GM19372 (cell line): ENCODE results near the gene CNKSR1.

Experiments used
- ATAC-seq: cut with Tn5 transposase; IDR thresholded peaks from one replicate; pipeline ENCODE4 v1.9.1; 2021; ENCODE audit warnings: mild to moderate bottlenecking, low read depth, moderate library complexity; ENCODE audit not compliant: unreplicated experiment

CNKSR1 gene

GRCh38 chr1:26160527-26161414 lies 16.5 kb upstream of the CNKSR1 start:
- no peak for ATAC-seq

GRCh38 chr1:26161415-26162219 lies 15.7 kb upstream of the CNKSR1 start:
- ATAC-seq = no peak

GRCh38 chr1:26162220-26162709 lies 15.0 kb upstream of the CNKSR1 start:
- ATAC-seq = no peak

DNA sequence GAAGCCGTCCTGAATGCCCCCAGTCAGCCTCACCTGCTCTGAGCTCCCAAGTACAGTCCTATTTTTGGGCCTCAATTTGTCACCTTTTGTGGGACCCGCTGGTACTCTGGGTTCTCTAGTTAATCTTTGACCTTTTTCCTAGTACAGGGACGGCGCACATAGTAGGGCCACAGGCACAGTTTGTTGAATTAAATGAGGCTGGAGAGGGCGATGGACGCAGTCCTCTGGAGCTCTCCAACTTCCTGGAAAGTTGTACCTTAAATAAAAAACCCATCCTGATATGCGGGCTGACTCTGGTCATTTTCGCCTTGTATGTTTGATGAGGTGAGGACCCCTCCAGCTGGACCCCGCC lies 13.6 kb upstream of the CNKSR1 start:
- no peak for ATAC-seq

DNA sequence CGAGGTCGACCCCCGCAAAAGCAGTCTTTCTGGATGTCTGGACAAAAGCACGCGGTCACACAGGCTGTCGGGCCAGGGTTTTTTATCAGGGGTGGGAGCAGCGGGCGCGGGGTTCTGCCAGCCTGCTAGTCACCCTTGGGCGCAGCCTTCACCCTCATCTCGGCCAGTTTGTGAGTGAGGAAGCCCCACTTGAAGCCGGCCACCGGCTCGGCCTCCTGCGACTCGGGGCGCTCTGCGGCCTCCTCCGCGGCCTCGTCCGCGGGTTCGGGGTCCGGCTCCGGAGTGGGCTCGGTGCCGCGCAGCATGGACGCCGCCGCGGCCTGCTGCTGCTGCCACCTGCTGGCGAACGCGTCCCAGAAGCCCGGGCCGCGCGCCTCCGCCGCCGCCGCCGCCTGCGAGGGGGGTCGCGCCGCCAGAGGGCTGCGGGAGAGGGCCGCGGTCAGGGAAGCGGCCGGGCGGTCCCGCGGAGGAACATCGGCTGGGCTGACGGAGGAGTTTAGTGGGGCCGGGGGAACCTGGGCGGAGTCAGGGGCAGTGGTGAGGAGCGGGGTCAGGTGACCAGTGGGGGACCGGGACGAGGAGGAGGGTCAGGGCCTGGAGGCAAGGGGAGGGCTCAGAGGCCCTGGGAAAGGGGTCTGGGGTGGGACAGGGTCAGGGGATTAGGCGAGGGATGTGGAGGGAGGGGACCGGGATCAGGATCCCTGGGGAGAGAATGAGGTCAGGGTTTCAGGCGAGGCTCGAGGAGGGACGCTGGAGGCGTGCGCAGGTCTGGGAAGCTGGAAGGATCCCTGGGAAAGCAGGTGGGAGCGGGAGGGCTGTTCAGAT lies 13.0 kb upstream of the CNKSR1 start:
- no peak for ATAC-seq

- no peak for ATAC-seq
Observed at GRCh38 chr1:26164861-26165842, 12.1 kb upstream of the CNKSR1 start.

GRCh38 chr1:26166719-26167281 lies 10.5 kb upstream of the CNKSR1 start:
- no peak for ATAC-seq

DNA sequence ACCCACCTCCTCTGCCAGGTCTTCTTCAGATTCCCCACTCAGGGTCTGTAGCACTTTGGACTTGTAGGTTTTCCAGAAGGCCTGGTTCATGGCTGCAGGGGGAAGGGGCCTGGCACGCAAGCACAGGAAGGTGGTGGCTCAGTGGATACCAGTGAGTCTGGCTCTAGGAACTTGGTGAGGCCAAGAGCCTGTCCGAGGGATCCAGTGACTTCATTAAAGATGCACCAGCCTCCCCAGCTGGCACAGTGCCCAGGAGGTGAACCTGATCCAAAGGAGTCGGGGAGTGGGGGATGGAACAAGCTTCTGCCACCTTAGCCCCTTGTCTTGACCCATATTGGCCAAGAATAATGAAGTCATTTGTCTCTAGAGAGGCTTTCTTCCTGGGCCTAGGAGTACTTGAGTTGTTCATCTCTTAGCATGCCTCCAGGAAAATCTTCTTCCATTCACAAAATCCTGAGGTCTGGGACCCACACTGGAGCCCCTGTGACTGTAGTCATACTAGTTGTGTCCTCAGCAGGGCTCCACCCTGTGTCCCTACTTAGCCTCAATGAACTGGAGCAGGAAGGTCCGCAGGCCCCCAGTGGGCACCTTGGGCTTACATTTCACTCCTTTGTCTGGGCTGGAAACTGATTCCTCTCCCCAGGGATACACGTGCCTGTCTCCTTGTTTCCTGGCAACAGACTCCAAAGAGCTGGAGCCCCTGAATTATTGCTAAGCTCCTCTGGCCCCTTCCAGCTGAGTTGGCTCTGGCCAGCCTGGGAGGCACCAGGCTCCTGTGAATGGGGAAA lies 8.7 kb upstream of the CNKSR1 start, which contains the start of gene C1orf232:
TSS of gene C1orf232 (minus strand) at position 554 of the 788 bp plus-strand sequence. CDS start at position 90, 464 bp downstream.
- no peak for ATAC-seq

- ATAC-seq = no peak
Observed at GRCh38 chr1:26169198-26169554, 8.1 kb upstream of the CNKSR1 start.

DNA sequence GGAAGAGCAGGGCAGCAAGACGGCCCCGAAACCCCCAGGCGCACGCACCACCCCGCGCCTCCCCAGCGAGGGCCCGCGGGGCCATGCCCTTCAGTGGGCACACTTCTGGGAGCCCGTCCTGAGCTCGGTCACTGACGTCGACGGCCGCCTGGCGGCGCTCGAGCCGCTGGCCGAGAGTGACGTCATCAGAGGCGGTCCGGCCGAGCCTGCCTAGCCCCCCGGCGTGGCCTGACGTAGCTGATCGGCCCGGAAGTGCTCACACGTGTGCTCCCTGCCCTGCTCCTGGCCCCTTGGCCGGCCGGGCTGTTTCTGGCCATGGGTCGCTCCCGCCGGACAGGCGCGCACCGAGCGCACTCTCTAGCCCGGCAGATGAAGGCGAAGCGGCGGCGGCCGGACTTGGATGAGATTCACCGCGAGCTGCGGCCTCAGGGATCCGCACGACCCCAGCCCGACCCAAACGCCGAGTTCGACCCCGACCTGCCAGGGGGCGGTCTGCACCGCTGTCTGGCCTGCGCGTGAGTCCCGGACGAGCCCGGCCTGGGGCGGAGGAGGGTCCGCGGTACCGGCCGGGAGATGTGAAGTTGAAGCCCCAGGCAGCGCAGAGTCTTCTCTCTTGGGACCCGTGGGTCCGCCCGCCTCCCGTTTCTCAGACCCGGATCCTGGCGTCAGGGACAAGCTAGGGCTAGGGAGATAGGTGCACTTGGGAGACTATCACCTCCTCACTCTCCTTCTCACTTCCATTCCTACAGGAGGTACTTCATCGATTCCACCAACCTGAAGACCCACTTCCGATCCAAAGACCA lies 7.4 kb upstream of the CNKSR1 start, which contains the start of gene ZNF593:
TSS of gene ZNF593 (plus strand) at position 240 of the 803 bp plus-strand sequence. CDS start at position 316, 76 bp downstream.
- ATAC-seq = peak; percentile 93

GRCh38 chr1:26170472-26170821 lies 6.8 kb upstream of the CNKSR1 start:
- ATAC-seq = no peak

- ATAC-seq = no peak
Observed at GRCh38 chr1:26171084-26172072, 5.9 kb upstream of the CNKSR1 start, which contains the start of gene ZNF593OS. Gene ZNF593OS, minus strand, starts transcription at chr1:26171832. Its CDS starts 171 bp downstream, at chr1:26171661.

DNA sequence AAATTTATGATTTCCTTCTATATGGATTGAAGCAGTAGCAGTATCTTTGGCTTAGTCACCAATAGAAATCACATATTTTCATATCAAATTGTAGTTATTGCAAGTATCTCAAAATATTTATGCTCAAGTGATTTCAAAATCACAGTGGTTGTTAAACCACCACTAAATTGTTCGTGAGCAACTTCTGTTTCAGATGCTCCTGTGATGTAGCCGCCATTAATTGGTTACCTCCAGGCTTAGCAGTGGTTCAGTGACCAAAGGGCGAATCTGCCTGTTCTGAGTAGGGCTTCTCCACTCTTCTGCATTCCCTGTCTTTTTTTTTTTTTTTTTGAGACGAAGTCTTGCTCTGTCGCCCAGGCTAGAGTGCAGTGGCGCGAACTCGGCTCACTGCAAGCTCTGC lies 1.9 kb upstream of the CNKSR1 start:
- no peak for ATAC-seq

DNA sequence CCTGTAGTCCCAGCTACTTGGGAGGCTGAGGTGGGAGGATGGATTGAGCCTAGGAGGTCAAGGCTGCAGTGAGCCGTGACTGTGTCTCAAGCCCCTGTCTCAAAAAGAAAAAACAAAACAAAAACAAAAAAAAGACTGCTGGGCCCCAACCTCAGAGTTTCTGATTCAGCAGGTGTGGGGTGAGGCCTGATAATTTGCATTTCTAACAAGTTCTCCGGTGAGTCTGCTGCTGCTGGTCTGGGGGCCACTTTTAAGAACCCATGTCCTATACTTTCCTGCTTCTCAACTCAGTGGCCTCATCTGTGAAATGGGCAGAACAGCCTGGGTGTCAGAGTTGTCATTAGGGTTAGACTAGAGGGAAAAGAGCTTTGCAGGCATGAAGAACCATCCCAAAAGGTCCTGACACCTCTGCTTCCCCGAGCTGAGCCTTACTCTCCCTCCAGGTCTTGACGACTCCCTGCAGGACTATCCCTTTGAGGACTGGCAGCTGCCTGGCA lies 2.8 kb downstream of the CNKSR1 start:
- no peak for ATAC-seq

DNA sequence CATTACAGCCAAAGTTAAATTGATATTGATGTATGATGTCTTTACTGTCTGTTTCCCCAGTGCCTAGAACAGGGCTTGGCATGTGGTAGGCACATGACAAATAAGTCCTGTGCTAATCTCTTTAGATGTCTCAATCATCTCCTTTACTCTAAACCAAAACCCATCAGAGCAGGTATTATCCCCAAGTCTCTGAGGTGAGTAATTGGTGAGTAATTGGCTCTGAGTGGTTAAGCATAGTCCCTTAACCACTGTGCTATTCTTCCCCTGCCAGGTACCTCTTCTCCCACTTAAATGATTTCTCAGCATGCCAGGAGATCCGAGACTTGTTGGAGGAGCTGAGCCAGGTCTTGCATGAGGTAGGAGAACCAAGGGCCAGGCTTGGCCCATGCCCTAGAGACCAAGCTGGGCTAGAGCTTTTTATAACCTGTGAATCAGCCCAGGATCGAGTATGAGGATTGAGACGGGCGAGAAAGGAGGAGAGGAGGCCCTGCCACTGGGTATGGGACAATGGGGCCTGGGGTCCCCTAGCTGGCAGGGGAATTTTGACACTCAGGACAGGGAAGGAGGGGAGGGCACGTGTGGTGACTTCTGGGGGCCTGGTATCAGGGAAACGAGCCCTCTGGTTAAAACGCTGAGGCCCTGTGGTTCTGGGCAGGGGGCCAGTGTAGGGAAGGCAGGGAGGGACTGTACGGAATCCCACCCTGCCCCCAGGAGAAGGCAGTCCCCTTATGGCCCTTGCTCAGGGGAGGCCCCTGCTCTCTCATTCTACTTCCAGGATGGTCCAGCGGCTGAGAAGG lies 4.5 kb downstream of the CNKSR1 start:
- no peak for ATAC-seq
